Parathyroid adenoma (tissue), 2 donors: Measurements from ENCODE around the gene PTGDS.

ENCODE experiments used
- H2AFZ ChIP-seq: fragments of 300-600 bp; sonication (generic); one replicate; pipeline ENCODE4 v1.7.0; 2017; ENCODE audit warnings: antibody characterized with exemption, mild to moderate bottlenecking
- H3K27ac ChIP-seq: fragments of 300-600 bp; sonication (generic); one replicate; pipeline ENCODE4 v1.7.0; 2017
- H3K27me3 ChIP-seq: fragments of 300-600 bp; sonication (generic); one replicate; pipeline ENCODE4 v1.7.0; 2017; ENCODE audit warnings: low read length; ENCODE audit not compliant: control insufficient read depth, insufficient read depth
- H3K36me3 ChIP-seq: fragments of 300-600 bp; sonication (generic); one replicate; pipeline ENCODE4 v1.7.0; 2017; ENCODE audit warnings: low read length; ENCODE audit not compliant: control insufficient read depth, insufficient read depth
- H3K4me1 ChIP-seq: fragments of 300-600 bp; sonication (generic); one replicate; pipeline ENCODE4 v1.7.0; 2017; ENCODE audit warnings: control low read depth
- H3K4me2 ChIP-seq: fragments of 300-600 bp; sonication (generic); one replicate; pipeline ENCODE4 v1.7.0; 2017; ENCODE audit warnings: low read length
- H3K4me3 ChIP-seq: fragments of 300-600 bp; sonication (generic); one replicate; pipeline ENCODE4 v1.7.0; 2017; ENCODE audit warnings: low read depth, low read length
- H3K79me2 ChIP-seq: fragments of 300-600 bp; sonication (generic); one replicate; pipeline ENCODE4 v1.7.0; 2017; ENCODE audit warnings: control low read depth
- H3K9ac ChIP-seq: fragments of 300-600 bp; sonication (generic); one replicate; pipeline ENCODE4 v1.7.0; 2017; ENCODE audit warnings: mild to moderate bottlenecking
- H3K9me3 ChIP-seq: fragments of 300-600 bp; sonication (generic); one replicate; pipeline ENCODE4 v1.7.0; 2017; ENCODE audit warnings: low read length; ENCODE audit not compliant: control insufficient read depth
- CTCF ChIP-seq: fragments of 300-600 bp; sonication (generic); IDR thresholded peaks from one replicate; pipeline ENCODE4 v1.7.0; 2017; ENCODE audit warnings: antibody characterized with exemption, mild to moderate bottlenecking
- donor health status: primary hyperparathyroidism.

The PTGDS gene

GRCh38 chr9:136996361-136997292 lies 19.3 kb downstream of the PTGDS start, which contains the start of gene CLIC3:
TSS of gene CLIC3 (minus strand) at chr9:136996568. CDS start at chr9:136996543, 25 bp downstream.
- no peak within 1 kb of the TSS for H2AFZ ChIP-seq
- no peak within 1 kb of the TSS for H3K9ac ChIP-seq
- no peaks in the 10 kb centered on the region for H3K9me3 ChIP-seq
- H3K36me3 ChIP-seq = no peaks in the 10 kb centered on the region
- no peak within 1 kb of the TSS for H3K4me3 ChIP-seq
- H3K79me2 ChIP-seq = no peaks in the 10 kb centered on the region
- H3K27me3 ChIP-seq = no peaks in the 10 kb centered on the region
- TF ChIP-seq CTCF = no peak
- H3K4me1 ChIP-seq = no peaks in the 10 kb centered on the region
- no peak within 1 kb of the TSS for H3K4me2 ChIP-seq
- H3K27ac ChIP-seq = no peak within 1 kb of the TSS

- TF ChIP-seq CTCF = no peak
- Histone ChIP-seq H3K36me3 (no peaks in the 10 kb centered on the region), H3K27me3 (no peaks in the 10 kb centered on the region), H3K4me3 (no peak overlapping the region), H3K27ac (no peak overlapping the region), H3K79me2 (no peaks in the 10 kb centered on the region), H3K9ac (no peak overlapping the region), H3K4me2 (no peak overlapping the region), H3K9me3 (no peaks in the 10 kb centered on the region), H3K4me1 (no peaks in the 10 kb centered on the region), H2AFZ (no peak overlapping the region)
Observed at GRCh38 chr9:136997371-136997770, 20.1 kb downstream of the PTGDS start.

- H3K27ac ChIP-seq = no peak overlapping the region
Observed at GRCh38 chr9:136997830-136998234, 20.5 kb downstream of the PTGDS start.

GRCh38 chr9:137000177-137000930 lies 23.1 kb downstream of the PTGDS start:
- H3K27ac ChIP-seq = no peak overlapping the region
- H3K9ac ChIP-seq = no peak overlapping the region

More at GRCh38 chr9:136997830-136998234, 20.5 kb downstream of the PTGDS start:
- Histone ChIP-seq H3K9ac (no peak overlapping the region), H3K4me1 (no peaks in the 10 kb centered on the region), H3K27me3 (no peaks in the 10 kb centered on the region), H3K4me2 (no peak overlapping the region), H3K4me3 (no peak overlapping the region), H3K79me2 (no peaks in the 10 kb centered on the region), H2AFZ (no peak overlapping the region), H3K36me3 (no peaks in the 10 kb centered on the region), H3K9me3 (no peaks in the 10 kb centered on the region)
- no peak for TF ChIP-seq CTCF

More at GRCh38 chr9:137000177-137000930, 23.1 kb downstream of the PTGDS start:
- H3K4me2 ChIP-seq = no peak overlapping the region
- H2AFZ ChIP-seq = no peak overlapping the region
- no peaks in the 10 kb centered on the region for H3K79me2 ChIP-seq
- H3K4me3 ChIP-seq = no peak overlapping the region
- TF ChIP-seq CTCF = no peak
- H3K36me3 ChIP-seq = no peaks in the 10 kb centered on the region
- no peaks in the 10 kb centered on the region for H3K4me1 ChIP-seq
- H3K27me3 ChIP-seq = no peaks in the 10 kb centered on the region
- no peaks in the 10 kb centered on the region for H3K9me3 ChIP-seq
